Upper lobe of right lung (tissue), 1 donor: ENCODE measurements around the gene CDKN2AIPNL. TPM values are rescaled to one million over a fixed set of nuclear protein-coding genes. Genes with fewer than 3 reads are reported as not detected.
"Not testable (repeated sequence)": the region's sequence is repeated elsewhere in the genome, so short reads cannot be mapped to it uniquely, and the experiment has no call there.

Source experiments
- ATAC-seq: fragments of 200-7000 bp; cut with Tn5 transposase; one replicate; pipeline ENCODE4 v1.9.1; 2020; ENCODE audit warnings: mild to moderate bottlenecking, moderate library complexity
- DNase-seq: peaks from one replicate; pipeline ENCODE4 v3.0.0-alpha.2; 2020
- H3K27ac ChIP-seq: fragments of 200-600 bp; one replicate; pipeline ENCODE4 v1.8.0; 2022
- H3K27me3 ChIP-seq: fragments of 200-600 bp; one replicate; pipeline ENCODE4 v1.8.0; 2022; ENCODE audit warnings: mild to moderate bottlenecking
- H3K36me3 ChIP-seq: fragments of 200-600 bp; one replicate; pipeline ENCODE4 v1.8.0; 2022
- H3K4me1 ChIP-seq: fragments of 200-600 bp; one replicate; pipeline ENCODE4 v1.8.0; 2022
- H3K4me3 ChIP-seq: fragments of 200-600 bp; one replicate; pipeline ENCODE4 v1.8.0; 2022; ENCODE audit warnings: mild to moderate bottlenecking
- H3K9me3 ChIP-seq: fragments of 200-600 bp; one replicate; pipeline ENCODE4 v1.8.0; 2022
- intact Hi-C: fragments of 100-400 bp; cut with DNase I; formaldehyde crosslinking; loops from one replicate; pipeline ENCODE4 v1.11.0; 2022
- total RNA-seq: library from RNA; stranded (reverse); fragmentation: NEBNext Ultra II Directional; extraction: Animal tissue kit (Norgen Biotek cat#: 25700); gene quantifications from one replicate; pipeline ENCODE4 v1.2.1, GENCODE V29; 2021
- TF ChIP-seq, protein P1 (sequence below): fragments of 200-600 bp; IDR thresholded peaks from one replicate; pipeline ENCODE4 v1.8.0; 2022; ENCODE audit warnings: antibody characterized with exemption
- donor health status: DM: no; HTN: yes; CAD: no; lungs with severe emphysema.

The CDKN2AIPNL gene
- total RNA-seq, 1 donor from 2014 or later: 16.5 TPM

DNA sequence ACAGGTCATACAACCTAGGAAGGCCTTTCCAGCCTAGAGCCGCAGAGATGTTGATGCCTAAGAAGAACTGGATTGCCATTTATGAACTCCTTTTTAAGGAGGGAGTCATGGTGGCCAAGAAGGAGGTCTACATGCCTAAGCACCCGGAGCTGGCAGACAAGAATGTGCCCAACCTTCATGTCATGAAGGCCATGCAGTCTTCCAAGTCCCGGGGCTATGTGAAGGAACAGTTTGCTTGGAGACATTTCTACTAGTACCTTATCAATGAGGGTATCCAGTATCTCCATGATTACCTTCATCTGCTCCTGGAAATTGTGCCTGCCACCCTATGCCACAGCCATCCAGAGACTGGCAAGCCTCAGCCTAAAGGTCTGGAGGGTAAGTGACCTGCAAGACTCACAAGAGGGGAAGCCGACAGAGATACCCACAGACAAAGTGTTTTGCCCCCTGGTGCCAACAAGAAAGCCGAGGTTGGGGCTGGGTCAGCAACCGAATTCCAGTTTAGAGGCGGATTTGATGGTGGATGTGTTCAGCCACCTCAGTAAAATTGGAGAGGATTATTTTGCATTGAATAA lies 11.2 kb upstream of the CDKN2AIPNL start:
- DNase-seq: no peak
- H3K9me3 ChIP-seq: no peaks in the 10 kb centered on the region
- no peak for ATAC-seq
- no peaks in the 10 kb centered on the region for H3K27me3 ChIP-seq
- H3K4me3 ChIP-seq: no peak overlapping the region
- intact Hi-C loops: no loop called here
- H3K36me3 ChIP-seq: no peaks in the 10 kb centered on the region
- TF ChIP-seq, protein P1, sequence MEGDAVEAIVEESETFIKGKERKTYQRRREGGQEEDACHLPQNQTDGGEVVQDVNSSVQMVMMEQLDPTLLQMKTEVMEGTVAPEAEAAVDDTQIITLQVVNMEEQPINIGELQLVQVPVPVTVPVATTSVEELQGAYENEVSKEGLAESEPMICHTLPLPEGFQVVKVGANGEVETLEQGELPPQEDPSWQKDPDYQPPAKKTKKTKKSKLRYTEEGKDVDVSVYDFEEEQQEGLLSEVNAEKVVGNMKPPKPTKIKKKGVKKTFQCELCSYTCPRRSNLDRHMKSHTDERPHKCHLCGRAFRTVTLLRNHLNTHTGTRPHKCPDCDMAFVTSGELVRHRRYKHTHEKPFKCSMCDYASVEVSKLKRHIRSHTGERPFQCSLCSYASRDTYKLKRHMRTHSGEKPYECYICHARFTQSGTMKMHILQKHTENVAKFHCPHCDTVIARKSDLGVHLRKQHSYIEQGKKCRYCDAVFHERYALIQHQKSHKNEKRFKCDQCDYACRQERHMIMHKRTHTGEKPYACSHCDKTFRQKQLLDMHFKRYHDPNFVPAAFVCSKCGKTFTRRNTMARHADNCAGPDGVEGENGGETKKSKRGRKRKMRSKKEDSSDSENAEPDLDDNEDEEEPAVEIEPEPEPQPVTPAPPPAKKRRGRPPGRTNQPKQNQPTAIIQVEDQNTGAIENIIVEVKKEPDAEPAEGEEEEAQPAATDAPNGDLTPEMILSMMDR: no peak
- H3K27ac ChIP-seq: no peak overlapping the region
- H3K4me1 ChIP-seq: no peaks in the 10 kb centered on the region

DNA sequence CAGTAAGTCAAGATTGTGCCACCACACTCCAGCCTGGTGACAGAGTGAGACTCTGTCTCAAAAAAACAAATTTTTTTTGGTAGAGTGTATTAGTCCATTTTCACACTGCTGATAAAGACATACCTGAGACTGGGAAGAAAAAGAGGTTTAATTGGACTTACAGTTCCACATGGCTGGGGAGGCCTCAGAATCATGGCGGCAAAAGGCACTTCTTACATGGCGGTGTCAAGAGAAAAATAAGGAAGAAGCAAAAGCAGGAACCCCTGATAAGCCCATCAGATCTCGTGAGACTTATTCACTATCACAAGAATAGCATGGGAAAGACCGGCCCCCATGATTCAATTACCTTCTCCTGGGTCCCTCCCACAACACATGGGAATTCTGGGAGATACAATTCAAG lies 9.4 kb upstream of the CDKN2AIPNL start:
- H3K4me3 ChIP-seq, DNase-seq, H3K4me1 ChIP-seq, H3K27me3 ChIP-seq, intact Hi-C loops, ATAC-seq, H3K9me3 ChIP-seq, H3K36me3 ChIP-seq, H3K27ac ChIP-seq: not testable (repeated sequence)

- Histone ChIP-seq H3K27me3 (no peaks in the 10 kb centered on the region), H3K36me3 (no peaks in the 10 kb centered on the region), H3K9me3 (no peaks in the 10 kb centered on the region), H3K4me3 (no peak overlapping the region), H3K27ac (no peak overlapping the region), H3K4me1 (no peaks in the 10 kb centered on the region)
- intact Hi-C loops: no loop called here
- DNase-seq (no peak), ATAC-seq (no peak)
- TF ChIP-seq, protein P1: no peak
Measured at GRCh38 chr5:134420343-134420742, 8.7 kb upstream of the CDKN2AIPNL start.

DNA sequence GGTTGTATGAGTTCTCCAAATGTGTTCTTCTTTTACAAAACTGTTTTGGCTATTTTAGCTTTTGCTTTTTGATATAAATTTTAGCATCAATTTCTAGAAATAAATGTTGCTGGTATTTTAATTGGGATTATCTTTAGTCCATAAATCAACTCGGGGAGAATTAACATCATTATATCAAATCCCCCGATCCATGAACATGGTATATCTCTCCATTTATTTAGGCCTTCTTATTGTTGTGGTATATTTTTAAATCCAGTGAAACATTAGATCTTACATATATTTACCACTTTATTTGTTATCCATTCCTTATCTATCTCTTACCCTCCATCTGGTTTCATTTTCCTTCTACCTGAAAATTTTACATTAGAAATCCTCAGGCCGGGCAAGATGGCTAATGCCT lies 7.3 kb upstream of the CDKN2AIPNL start:
- no peaks in the 10 kb centered on the region for H3K9me3 ChIP-seq
- H3K4me1 ChIP-seq: no peaks in the 10 kb centered on the region
- ATAC-seq: no peak
- H3K36me3 ChIP-seq: no peaks in the 10 kb centered on the region
- no peaks in the 10 kb centered on the region for H3K27me3 ChIP-seq
- no peak overlapping the region for H3K27ac ChIP-seq
- no peak for DNase-seq
- intact Hi-C loops: loop anchor here (10.0 kb wide), 1 partner anchor 46 kb away; no protein-coding TSS in a partner anchor
- H3K4me3 ChIP-seq: no peak overlapping the region
- TF ChIP-seq, protein P1: no peak

DNA sequence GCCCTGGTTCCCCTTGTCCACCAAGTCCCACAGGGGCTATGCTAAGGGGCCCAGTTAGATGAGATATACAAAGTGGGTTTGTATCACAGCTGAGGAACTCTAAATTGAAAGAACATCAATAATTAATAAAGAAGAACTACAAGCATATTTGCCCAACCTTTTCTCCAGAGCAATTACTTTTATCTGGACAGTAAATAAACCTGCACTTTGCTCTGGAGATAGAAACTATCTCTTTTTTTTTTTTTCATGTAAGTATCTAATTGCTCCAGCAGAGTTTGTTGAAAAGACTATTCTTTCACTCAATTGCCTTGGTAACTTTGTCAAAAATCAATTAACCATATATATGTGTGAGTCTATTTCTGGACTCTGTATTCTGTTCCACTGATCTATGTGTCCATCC lies 6.0 kb upstream of the CDKN2AIPNL start:
- H3K36me3 ChIP-seq: no peaks in the 10 kb centered on the region
- no peaks in the 10 kb centered on the region for H3K9me3 ChIP-seq
- intact Hi-C loops: loop anchor here (10.0 kb wide), 1 partner anchor 47 kb away; no protein-coding TSS in a partner anchor
- H3K27me3 ChIP-seq: no peaks in the 10 kb centered on the region
- ATAC-seq (no peak), DNase-seq (no peak)
- H3K4me3 ChIP-seq: no peak overlapping the region
- H3K4me1 ChIP-seq: peaks cover 3% of the 10 kb centered on the region
- TF ChIP-seq, protein P1: no peak
- H3K27ac ChIP-seq: no peak overlapping the region

DNA sequence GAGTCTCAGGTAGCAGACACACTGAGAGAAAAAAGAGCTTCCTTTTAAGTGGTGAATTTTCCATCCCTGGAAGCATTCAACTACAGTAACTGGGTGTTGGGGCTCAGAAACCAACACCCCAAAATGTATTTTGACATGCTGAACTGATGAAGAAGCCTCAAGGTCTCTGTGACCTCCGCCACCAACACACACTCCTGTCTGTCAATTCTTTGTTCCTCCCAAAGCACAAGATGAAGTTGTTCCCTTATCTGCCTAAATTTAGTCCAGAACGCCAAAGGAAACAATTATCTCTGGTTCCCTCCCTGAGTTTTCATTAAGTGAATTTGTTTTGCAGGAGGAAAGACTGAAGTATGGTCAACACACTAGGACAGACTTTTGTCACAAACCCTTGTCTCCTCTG lies 1.4 kb upstream of the CDKN2AIPNL start:
- ATAC-seq (no peak), DNase-seq (no peak)
- Histone ChIP-seq H3K27me3 (no peaks in the 10 kb centered on the region), H3K4me3 (no peak overlapping the region), H3K9me3 (no peaks in the 10 kb centered on the region), H3K27ac (peak overlapping the region; percentile 87), H3K4me1 (peaks cover 22% of the 10 kb centered on the region), H3K36me3 (no peaks in the 10 kb centered on the region)
- intact Hi-C loops: loop anchor here (10.0 kb wide), 1 partner anchor 52 kb away; no protein-coding TSS in a partner anchor
- TF ChIP-seq, protein P1: no peak
